T-cell (primary cell): ENCODE data around the gene SIL1. TPM values are rescaled to one million over a fixed set of nuclear protein-coding genes. Genes with fewer than 3 reads are reported as not detected.

Experiments used
- ATAC-seq, 4 experiments: fragments of 200-7000 bp in 3 of 4; fragments of 150-1000 bp in 1 of 4; cut with Tn5 transposase; replicated peaks in 1 of 4; 1 replicate in 3 of 4; 2 replicates in 1 of 4; pipeline ENCODE4 v1.10.0; 2021; ENCODE audit warnings: moderate library complexity in 3 of 4, mild to moderate bottlenecking in 2 of 4, moderate number of reproducible peaks in 1 of 4
- CTCF ChIA-PET, 2 donors: fragments of 300-600 bp; sonication (Branson Sonifier 250); formaldehyde crosslinking; loops; one replicate each; lab custom pipeline; 2022; ENCODE audit warnings: antibody characterized with exemption in 2 of 2; lab: Charles Lee
- POLR2A ChIA-PET, 2 donors: fragments of 300-600 bp; sonication (Branson Sonifier 250); formaldehyde crosslinking; loops; one replicate each; lab custom pipeline; 2022; ENCODE audit warnings: antibody characterized with exemption in 2 of 2; lab: Charles Lee
- DNase-seq, 35 experiments: peaks; one replicate each; pipeline versions ENCODE4 v3.0.0 to v3.0.0-alpha.2; 2013 to 2023
- H3K27ac ChIP-seq: one replicate; pipeline ENCODE4 v1.5.1; 2013; ENCODE audit warnings: low read length
- H3K27me3 ChIP-seq, 2 experiments: replicated peaks in 1 of 2; 1 replicate in 1 of 2; 2 replicates in 1 of 2; pipeline versions ENCODE4 v1.6.1 to v1.7.0; 2013; ENCODE audit warnings: low read length in 1 of 2, mixed read lengths in 1 of 2; ENCODE audit not compliant: control insufficient read depth in 2 of 2, insufficient read depth in 2 of 2; ENCODE audit errors: extremely low read depth in 1 of 2
- H3K36me3 ChIP-seq, 2 donors: 1 replicate in 1 of 2; 2 replicates in 1 of 2; pipeline versions ENCODE4 v1.6.1 to v1.7.0; 2013; ENCODE audit warnings: low read length in 1 of 2; ENCODE audit not compliant: control insufficient read depth in 2 of 2, insufficient read depth in 1 of 2; ENCODE audit errors: extremely low read depth in 1 of 2
- H3K4me1 ChIP-seq, 2 experiments: 1 replicate in 1 of 2; 2 replicates in 1 of 2; pipeline versions ENCODE4 v1.6.1 to v1.7.0; 2013; ENCODE audit warnings: low read length in 2 of 2, mixed read lengths in 1 of 2; ENCODE audit not compliant: insufficient read depth in 2 of 2, control insufficient read depth in 1 of 2; ENCODE audit errors: extremely low read depth in 1 of 2
- H3K4me3 ChIP-seq, 2 donors: 1 replicate in 1 of 2; 2 replicates in 1 of 2; pipeline versions ENCODE4 v1.5.1 to v1.7.0; 2013; ENCODE audit warnings: mild to moderate bottlenecking in 2 of 2, low read length in 1 of 2, moderate library complexity in 1 of 2; ENCODE audit not compliant: control insufficient read depth in 1 of 2; ENCODE audit errors: extremely low read depth in 1 of 2
- H3K9me3 ChIP-seq: 2 replicates; pipeline ENCODE4 v1.7.0; 2013
- H3K27ac Mint-ChIP-seq, 2 donors: one replicate each; pipeline ENCODE4 v1.8.0; 2020 to 2021; ENCODE audit warnings: mild to moderate bottlenecking in 2 of 2, mixed read lengths in 2 of 2
- H3K27me3 Mint-ChIP-seq, 2 donors: one replicate each; pipeline ENCODE4 v1.8.0; 2021 to 2022; ENCODE audit warnings: mixed read lengths in 2 of 2
- H3K36me3 Mint-ChIP-seq: one replicate; pipeline ENCODE4 v1.8.0; 2021; ENCODE audit warnings: mixed read lengths
- H3K4me1 Mint-ChIP-seq, 3 donors: one replicate each; pipeline ENCODE4 v1.8.0; 2020 to 2022; ENCODE audit warnings: mixed read lengths in 3 of 3, mild to moderate bottlenecking in 1 of 3
- H3K4me3 Mint-ChIP-seq, 3 donors: one replicate each; pipeline ENCODE4 v1.8.0; 2020 to 2022; ENCODE audit warnings: mild to moderate bottlenecking in 3 of 3, mixed read lengths in 3 of 3, moderate library complexity in 3 of 3
- H3K9me3 Mint-ChIP-seq, 3 donors: one replicate each; pipeline ENCODE4 v1.8.0; 2020 to 2022; ENCODE audit warnings: mixed read lengths in 3 of 3
- WGBS: methylation state at CpG from one replicate; pipeline ENCODE4 v1.1.5; 2013; ENCODE audit warnings: missing lambda C conversion rate; ENCODE audit not compliant: insufficient coverage; 5-methylcytosine and 5-hydroxymethylcytosine counted together
- total RNA-seq, 35 experiments: library from RNA in 6 of 35; stranded (reverse) in 6 of 35; fragments of 120-200 nt in 1 of 35; gene quantifications; one replicate each; pipeline versions ENCODE4 v1.2.1 to v1.2.4 and lab custom pipeline; 2013 to 2026

Gene SIL1
- total RNA-seq, 5 donors from 2014 or later (not counting 1 experiment from before 2014, with no cell fraction given): 14.2 to 16.5 (median 15.8) TPM

DNA sequence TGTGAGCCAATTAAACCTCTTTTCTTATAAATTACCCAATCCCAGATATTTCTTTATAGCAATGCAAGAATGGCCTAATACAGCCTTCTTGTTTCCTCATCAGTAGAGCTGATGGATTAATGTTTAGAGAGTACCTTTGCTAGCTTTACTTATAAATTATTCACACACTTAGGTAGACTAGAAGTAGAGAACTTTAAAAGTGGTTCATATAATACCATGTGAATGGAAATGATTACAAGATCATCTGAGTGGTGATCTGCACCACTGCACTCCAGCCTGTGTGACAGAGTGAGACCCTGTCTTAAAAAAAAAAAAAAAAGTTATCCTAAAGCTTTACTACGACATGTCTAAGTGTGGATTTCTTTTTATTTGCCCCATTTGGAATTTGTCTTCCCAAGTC, 299.9 kb downstream of the SIL1 start:
- POLR2A ChIA-PET: no interaction called here
- no peaks in the 10 kb centered on the region for H3K27me3 ChIP-seq
- no peaks in the 10 kb centered on the region for H3K27me3 Mint-ChIP-seq

More for the DNA sequence above, 299.9 kb downstream of the SIL1 start:
- ATAC-seq (no peak), DNase-seq (no peak)
- no peaks in the 10 kb centered on the region for H3K4me1 ChIP-seq
- no CpG with 5 or more reads among the region's 1 CpG for WGBS
- Mint-ChIP-seq H3K36me3 (peaks cover 2% of the 10 kb centered on the region), H3K9me3 (no peaks in the 10 kb centered on the region), H3K4me1 (peaks cover 6 to 12% (median 7%) of the 10 kb centered on the region in 3 donors), H3K4me3 (no peak overlapping the region), H3K27ac (no peak overlapping the region)
- H3K9me3 ChIP-seq: no peaks in the 10 kb centered on the region
- no peak overlapping the region for H3K4me3 ChIP-seq
- CTCF ChIA-PET: interaction anchor here in 1 of 2 donors (0.7 kb wide), 1 partner anchor 18 kb away, joined by 3 read pairs; no protein-coding TSS in a partner anchor
- no peak overlapping the region for H3K27ac ChIP-seq
- H3K36me3 ChIP-seq: no peaks in the 10 kb centered on the region

Other genes starting within 250 kb of the SIL1 start
- gene MATR3, start 95.4 kb upstream of the SIL1 start, total RNA-seq: 100 to 1,000 TPM; 187 to 359 (median 200) TPM
- gene PAIP2, start 143.5 kb upstream of the SIL1 start, total RNA-seq: 100 to 1,000 TPM in 4 of 5 donors, 10 to 100 TPM in 1; 96.5 to 119 (median 101) TPM
- gene SLC23A1, start 184.9 kb upstream of the SIL1 start, total RNA-seq: under 1 TPM in 2 of 5 donors, not detected in 3; 0.15 to 0.86 TPM
- gene MZB1, start 191.5 kb upstream of the SIL1 start, total RNA-seq: 1 to 10 TPM; 2.2 to 6.5 (median 5.0) TPM
- gene PROB1, start 196.7 kb upstream of the SIL1 start, total RNA-seq: 1 to 10 TPM in 3 of 5 donors, under 1 TPM in 2; 0.58 to 1.7 (median 1.5) TPM
- 1 to 10 TPM; 3.6 to 9.0 (median 4.8) TPM for gene SPATA24, start 205.7 kb upstream of the SIL1 start, total RNA-seq
- 1 to 10 TPM; 4.7 to 7.2 (median 6.4) TPM for gene DNAJC18, start 241.2 kb upstream of the SIL1 start, total RNA-seq